HG02973 (cell line): ENCODE measurements around the gene PPP1R16B.
"Not testable (repeated sequence)": the region's sequence is repeated elsewhere in the genome, so short reads cannot be mapped to it uniquely, and the experiment has no call there.

ENCODE experiments used
- ATAC-seq: cut with Tn5 transposase; IDR thresholded peaks from one replicate; pipeline ENCODE4 v1.9.1; 2021; ENCODE audit warnings: moderate library complexity; ENCODE audit not compliant: unreplicated experiment

Gene PPP1R16B

GRCh38 chr20:38960187-38960687, 154.7 kb downstream of the PPP1R16B start:
- not testable (repeated sequence) for ATAC-seq

DNA sequence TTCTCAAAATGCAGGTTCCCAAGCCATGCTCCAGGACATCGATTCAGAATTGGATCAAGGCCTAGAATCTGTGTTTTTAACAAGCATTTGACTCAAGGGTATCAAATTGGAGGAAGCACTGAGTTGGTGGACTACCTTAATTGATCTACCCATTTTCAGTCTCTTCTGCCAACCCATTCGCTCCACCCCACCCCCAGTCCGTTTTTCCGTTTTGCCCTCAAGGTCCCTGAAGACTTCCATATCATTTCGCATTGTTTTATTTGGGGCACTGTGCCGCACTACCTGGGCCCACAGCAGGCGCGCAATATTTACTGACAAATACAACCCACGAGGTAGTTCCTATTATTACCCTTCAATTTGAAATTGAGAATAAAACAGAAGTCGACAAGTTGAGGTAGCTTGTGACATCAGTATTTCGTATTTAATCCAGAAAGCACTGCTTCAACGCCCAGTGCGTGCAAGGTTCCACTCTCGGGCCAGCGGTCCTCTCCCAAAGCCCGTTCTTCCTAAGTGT, 156.1 kb downstream of the PPP1R16B start:
- ATAC-seq, result no peak

GRCh38 chr20:38962044-38962927, 156.8 kb downstream of the PPP1R16B start, which contains the start of gene DHX35:
Gene DHX35 (plus strand): TSS chr20:38962344. CDS start chr20:38962368, 24 bp downstream.
- ATAC-seq, result peak; percentile 93

GRCh38 chr20:38962928-38963401, 157.5 kb downstream of the PPP1R16B start:
- ATAC-seq, result no peak

- ATAC-seq, result no peak
These were observed 158.2 kb downstream of the PPP1R16B start for GRCh38 chr20:38963745-38964144.

DNA sequence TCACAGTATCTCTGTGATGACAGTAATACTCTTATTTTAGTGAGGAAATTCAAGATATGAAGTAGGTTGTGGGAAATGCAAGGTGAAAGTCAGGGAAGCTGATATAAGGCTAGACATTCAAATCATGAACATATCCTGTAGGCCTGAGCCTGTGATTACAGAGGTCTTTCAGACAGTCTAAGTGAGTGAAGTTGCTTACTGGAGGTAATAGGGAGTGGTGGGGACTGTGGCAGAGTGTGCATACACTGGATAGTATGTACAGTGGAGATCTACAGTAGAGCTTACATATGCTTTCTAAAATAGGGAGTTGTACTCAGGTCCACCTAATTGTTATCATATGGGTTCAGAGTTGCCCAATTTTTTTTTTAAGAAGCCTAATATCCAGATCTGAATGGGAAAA, 159.8 kb downstream of the PPP1R16B start:
- no peak for ATAC-seq

GRCh38 chr20:38968090-38968489, 162.6 kb downstream of the PPP1R16B start:
- no peak for ATAC-seq

- no peak for ATAC-seq
These were observed 164.2 kb downstream of the PPP1R16B start for GRCh38 chr20:38969708-38970107.

DNA sequence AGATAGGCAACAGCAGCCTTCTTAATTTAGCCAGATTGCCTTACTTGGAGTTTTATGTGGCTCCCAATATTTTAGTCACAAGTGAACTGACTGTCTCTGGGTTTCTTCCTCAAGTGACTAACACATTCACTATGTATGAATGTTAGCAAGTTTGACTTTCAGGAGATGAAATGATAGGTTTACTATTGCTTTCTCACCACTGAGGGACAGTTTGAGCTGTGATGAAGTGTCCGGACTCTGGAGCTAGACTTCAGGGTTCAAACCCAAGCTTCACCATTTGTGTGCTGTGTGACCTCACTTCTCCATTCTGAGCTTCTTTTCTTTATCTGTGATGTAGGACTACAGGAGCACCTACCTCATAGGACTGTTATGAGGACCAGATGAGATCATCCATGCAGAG, 164.8 kb downstream of the PPP1R16B start:
- no peak for ATAC-seq
